Measurements from ENCODE around the gene TOGARAM1.
"Not testable (repeated sequence)": the region's sequence is repeated elsewhere in the genome, so short reads cannot be mapped to it uniquely, and the experiment has no call there.

TOGARAM1 gene

DNA sequence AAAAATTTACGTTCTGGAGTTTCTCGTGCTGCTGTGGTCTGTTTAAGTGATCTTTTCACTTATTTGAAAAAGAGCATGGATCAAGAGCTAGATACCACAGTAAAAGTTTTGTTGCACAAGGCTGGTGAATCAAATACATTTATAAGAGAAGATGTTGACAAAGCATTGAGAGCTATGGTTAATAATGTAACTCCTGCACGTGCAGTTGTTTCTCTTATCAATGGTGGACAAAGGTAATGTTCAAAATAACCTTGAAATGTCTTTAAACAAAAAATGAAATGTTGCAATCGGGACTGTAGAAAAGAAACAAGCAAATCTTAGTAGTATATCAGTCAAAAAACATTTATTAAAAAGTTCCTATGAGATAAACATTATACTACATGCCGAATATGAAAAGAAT is 82.6 kb downstream of the TOGARAM1 start:
- DNase-seq (ENCODE audit: low read depth in 2 of 2), result no peak

- no peak for DNase-seq (ENCODE audit: low read depth in 2 of 2)
Observed at GRCh38 chr14:45048385-45048784, 86.4 kb downstream of the TOGARAM1 start.

GRCh38 chr14:45051180-45051579 is 89.2 kb downstream of the TOGARAM1 start:
- DNase-seq (ENCODE audit: low read depth in 2 of 2), result no peak

GRCh38 chr14:45051896-45052295 is 89.9 kb downstream of the TOGARAM1 start:
- no peak for DNase-seq (ENCODE audit: low read depth in 2 of 2)

DNA sequence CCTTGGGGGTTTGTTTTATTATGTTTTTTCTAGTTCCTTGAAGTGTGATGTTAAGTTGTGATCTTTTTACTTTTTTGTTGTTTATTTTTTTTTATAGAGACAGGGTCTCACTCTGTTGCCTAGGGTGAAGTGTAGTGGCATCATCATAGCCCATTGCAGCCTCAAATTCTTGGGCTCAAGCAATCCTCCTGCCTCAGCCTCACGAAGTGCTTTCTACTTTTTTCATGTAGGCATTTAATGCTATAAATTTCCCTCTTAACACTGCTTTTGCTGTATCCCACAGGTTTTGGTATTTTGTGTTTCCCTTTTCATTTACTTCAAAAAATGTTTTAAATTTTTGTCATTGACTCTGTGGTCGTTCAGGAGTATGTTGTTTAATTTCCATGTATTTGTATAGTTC is 95.4 kb downstream of the TOGARAM1 start:
- no peak for DNase-seq (ENCODE audit: low read depth in 2 of 2)

DNA sequence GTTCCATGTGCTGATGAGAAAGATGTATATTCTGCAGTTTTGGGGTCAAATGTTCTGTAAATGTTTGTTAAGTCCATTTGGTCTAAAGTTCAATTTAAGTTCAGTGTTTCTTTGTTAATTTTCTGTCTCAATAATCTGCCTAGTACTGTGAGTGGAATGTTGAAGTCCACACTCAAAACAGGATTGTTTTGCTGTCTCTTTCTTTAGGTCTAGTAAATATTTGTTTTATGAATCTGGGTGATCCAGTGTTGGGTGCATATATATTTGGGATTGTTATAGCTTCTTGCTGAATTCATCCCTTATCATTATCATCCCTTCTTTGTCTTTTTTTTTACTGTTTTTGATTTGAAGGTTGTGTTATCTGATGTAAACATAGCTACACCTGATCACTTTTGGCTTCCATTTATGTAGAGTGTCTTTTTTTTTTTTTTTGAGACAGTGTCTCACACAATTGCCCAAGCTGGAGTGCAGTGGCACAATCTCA is 95.9 kb downstream of the TOGARAM1 start:
- no peak for DNase-seq (ENCODE audit: low read depth in 2 of 2)

GRCh38 chr14:45060551-45060950 is 98.6 kb downstream of the TOGARAM1 start:
- no peak for DNase-seq (ENCODE audit: low read depth in 2 of 2)

DNA sequence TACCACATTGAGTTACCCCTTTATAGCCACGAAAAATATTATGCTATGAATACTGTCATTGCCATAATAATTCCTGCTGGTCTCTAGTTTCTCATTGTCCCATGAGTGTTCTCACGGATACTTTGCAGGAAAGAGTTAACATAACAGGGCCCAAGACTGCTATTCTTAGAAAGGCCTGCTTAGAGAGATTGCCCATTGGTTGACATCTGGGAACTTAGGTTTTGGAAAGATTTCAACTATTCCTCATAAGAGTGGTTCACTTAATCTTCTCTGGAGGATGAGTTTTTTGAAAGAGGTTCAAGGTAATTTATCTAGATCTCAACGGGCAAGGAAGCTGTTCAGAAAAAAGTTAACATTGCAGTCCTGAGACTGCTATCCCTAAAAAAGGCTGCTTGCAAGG is 103.5 kb downstream of the TOGARAM1 start:
- no peak for DNase-seq (ENCODE audit: low read depth in 2 of 2)

GRCh38 chr14:45065956-45066355 is 104.0 kb downstream of the TOGARAM1 start:
- DNase-seq (ENCODE audit: low read depth in 2 of 2), result no peak

GRCh38 chr14:45066667-45067066 is 104.7 kb downstream of the TOGARAM1 start:
- no peak for DNase-seq (ENCODE audit: low read depth in 2 of 2)

GRCh38 chr14:45068396-45068795 is 106.4 kb downstream of the TOGARAM1 start:
- no peak for DNase-seq (ENCODE audit: low read depth in 2 of 2)

DNA sequence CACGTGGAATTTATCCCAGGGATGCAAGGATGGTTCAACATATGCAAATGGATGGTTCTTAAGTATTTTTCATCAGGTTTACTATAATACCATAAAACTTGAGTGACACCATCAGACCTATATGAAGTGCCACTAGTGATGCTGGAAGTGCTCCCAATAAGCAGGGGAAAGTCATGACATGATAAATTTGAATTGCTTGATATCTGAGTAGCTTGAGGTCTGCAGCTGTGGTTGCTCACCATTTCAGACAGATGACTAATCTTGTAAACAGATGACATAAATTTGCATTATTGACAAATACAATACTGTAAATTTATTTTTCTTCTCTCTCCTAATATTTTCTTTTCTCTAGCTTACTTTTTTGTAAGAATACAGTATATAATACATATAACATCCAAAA is 108.2 kb downstream of the TOGARAM1 start:
- DNase-seq (ENCODE audit: low read depth in 2 of 2), result no peak

- DNase-seq (ENCODE audit: low read depth in 2 of 2), result no peak
Observed at GRCh38 chr14:45072126-45072525, 110.1 kb downstream of the TOGARAM1 start.

GRCh38 chr14:45073231-45073879 is 111.4 kb downstream of the TOGARAM1 start:
- DNase-seq (ENCODE audit: low read depth in 2 of 2), result no peak

- no peak for DNase-seq (ENCODE audit: low read depth in 2 of 2)
Observed at GRCh38 chr14:45078323-45078722, 116.3 kb downstream of the TOGARAM1 start.

DNA sequence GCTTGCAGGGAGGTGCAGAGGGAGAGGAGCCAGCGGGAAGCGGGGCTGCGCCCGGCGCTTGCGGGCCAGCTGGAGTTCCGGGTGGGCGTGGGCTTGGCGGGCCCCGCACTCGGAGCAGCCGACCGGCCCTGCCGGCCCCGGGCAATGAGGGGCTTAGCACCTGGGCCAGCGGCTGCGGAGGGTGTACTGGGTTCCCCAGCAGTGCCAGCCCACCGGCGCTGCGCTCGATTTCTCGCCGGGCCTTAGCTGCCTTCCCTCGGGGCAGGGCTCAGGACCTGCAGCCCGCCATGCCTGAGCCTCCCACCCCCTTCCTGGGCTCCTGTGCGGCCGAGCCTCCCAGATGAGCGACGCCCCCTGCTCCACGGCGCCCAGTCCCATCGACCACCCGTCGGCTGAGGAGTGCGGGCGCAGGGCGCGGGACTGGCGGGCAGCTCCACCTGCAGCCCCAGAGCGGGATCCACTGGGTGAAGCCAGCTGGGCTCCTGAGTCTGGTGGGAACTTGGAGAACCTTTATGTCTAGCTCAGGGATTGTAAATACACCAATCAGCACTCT is 118.5 kb downstream of the TOGARAM1 start:
- not testable (repeated sequence) for DNase-seq (ENCODE audit: low read depth in 2 of 2)

DNA sequence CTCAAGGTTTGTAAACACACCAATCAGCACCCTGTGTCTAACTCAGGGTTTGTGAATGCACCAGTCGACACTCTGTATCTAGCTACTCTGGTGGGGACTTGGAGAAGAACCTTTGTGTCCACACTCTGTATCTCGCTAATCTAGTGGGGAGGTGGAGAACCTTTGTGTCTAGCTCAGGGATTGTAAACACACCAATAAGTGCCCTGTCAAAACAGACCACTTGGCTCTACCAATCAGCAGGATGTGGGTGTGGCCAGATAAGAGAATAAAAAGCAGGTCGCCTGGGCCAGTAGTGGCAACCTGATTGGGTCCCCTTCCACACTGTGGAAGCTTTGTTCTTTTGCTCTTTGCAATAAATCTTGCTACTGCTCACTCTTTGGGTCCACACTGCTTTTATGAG is 119.1 kb downstream of the TOGARAM1 start:
- not testable (repeated sequence) for DNase-seq (ENCODE audit: low read depth in 2 of 2)

DNA sequence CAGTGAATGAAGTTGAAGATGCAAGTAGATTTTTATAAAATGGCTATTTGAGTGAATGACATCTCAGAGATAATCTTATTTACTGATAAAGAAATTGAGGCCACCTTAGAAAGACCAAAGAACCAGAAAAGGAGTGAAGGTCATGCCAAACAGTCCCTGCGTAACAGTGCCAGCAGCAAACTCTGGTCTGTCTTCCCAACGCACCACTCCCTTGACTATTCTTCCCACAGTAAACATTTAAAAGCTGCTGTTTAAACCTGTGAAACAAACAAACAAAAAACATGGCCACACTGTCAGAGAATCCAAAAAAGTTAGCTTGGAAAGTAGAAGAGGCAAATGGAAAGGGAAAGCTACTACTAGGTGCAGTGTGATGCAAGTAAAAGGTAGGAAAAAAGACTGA is 120.4 kb downstream of the TOGARAM1 start:
- no peak for DNase-seq (ENCODE audit: low read depth in 2 of 2)

DNA sequence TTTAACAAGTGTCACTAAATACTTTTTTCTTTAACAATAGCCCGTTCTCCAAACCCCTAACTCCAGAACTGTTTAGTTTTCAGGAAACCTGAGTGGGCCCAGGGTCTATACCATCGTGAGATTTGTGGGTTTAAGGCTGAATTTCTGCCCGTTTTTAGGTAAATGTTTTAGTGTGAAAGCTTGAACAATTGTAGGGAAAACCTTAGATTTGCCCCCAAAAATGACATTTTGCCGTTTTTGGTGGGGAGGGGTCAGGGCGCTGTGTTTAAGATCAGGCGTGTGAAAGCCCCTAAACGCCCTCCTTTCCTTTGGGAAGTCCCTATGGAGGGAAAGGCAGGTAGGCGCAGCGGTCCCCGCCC is 121.6 kb downstream of the TOGARAM1 start:
- DNase-seq (ENCODE audit: low read depth in 2 of 2), result no peak

- peak; percentile 88 to 90 for DNase-seq (ENCODE audit: low read depth in 2 of 2)
Observed at GRCh38 chr14:45083976-45084722, 122.2 kb downstream of the TOGARAM1 start, which contains the start of gene PRPF39. Gene PRPF39 (plus strand): TSS chr14:45084116. CDS start chr14:45095240, 11,124 bp downstream.

- DNase-seq (ENCODE audit: low read depth in 2 of 2), result no peak
Observed at GRCh38 chr14:45084946-45085346, 123.0 kb downstream of the TOGARAM1 start.

GRCh38 chr14:45089813-45090212 is 127.8 kb downstream of the TOGARAM1 start:
- no peak for DNase-seq (ENCODE audit: low read depth in 2 of 2)

GRCh38 chr14:45091710-45092109 is 129.7 kb downstream of the TOGARAM1 start:
- no peak for DNase-seq (ENCODE audit: low read depth in 2 of 2)
